BJ (cell line): Measurements from ENCODE around the gene NGRN. TPM values are rescaled to one million over a fixed set of nuclear protein-coding genes. Genes with fewer than 3 reads are reported as not detected.
"Not testable (repeated sequence)": the region's sequence is repeated elsewhere in the genome, so short reads cannot be mapped to it uniquely, and the experiment has no call there.

Experiments used
- CTCF ChIA-PET: fragments of 350-600 bp; formaldehyde crosslinking; extraction: SDS; loops from one replicate; lab custom pipeline; 2021; ENCODE audit warnings: antibody characterized with exemption, inconsistent platforms; lab: Yijun Ruan, JAX
- POLR2A ChIA-PET: fragments of 300-600 bp; sonication (Branson Sonifier 250); formaldehyde crosslinking; extraction: SDS; loops from one replicate; lab custom pipeline; 2021; ENCODE audit warnings: antibody characterized with exemption; lab: Charles Lee
- DNase-seq: peaks from one replicate; pipeline ENCODE4 v3.0.0-alpha.2; 2011; ENCODE audit warnings: low read depth
- H3K27me3 ChIP-seq: 2 replicates; pipeline ENCODE4 v1.6.0; 2011; ENCODE audit warnings: low read length; ENCODE audit not compliant: control insufficient read depth, insufficient read depth
- H3K36me3 ChIP-seq: 2 replicates; pipeline ENCODE4 v1.5.1; 2011; ENCODE audit warnings: low read length; ENCODE audit not compliant: control insufficient read depth, insufficient read depth
- H3K4me3 ChIP-seq: 2 replicates; pipeline ENCODE4 v1.5.1; 2011; ENCODE audit warnings: low read depth, mild to moderate bottlenecking, control low read depth, low read length
- CTCF ChIP-seq: IDR thresholded peaks from 2 replicates; pipeline ENCODE4 v1.5.1; 2011; ENCODE audit warnings: low read depth, mild to moderate bottlenecking, control low read depth, inconsistent platforms, low read length, moderate library complexity; ENCODE audit not compliant: insufficient read depth
- polyA plus RNA-seq: library from polyadenylated mRNA; depleted of rRNA; stranded (reverse); fragments of >200 nt; gene quantifications from 2 replicates; pipeline ENCODE4 v1.2.3, GENCODE V29; 2011

NGRN gene
- polyA plus RNA-seq, 1 experiment, result 63.5 TPM

- DNase-seq, result no peak
- TF ChIP-seq CTCF, result no peak
- POLR2A ChIA-PET, result no interaction called here
- H3K36me3 ChIP-seq, result no peaks in the 10 kb centered on the region; the same call in 1 of the 2 replicates
- no peaks in the 10 kb centered on the region for H3K27me3 ChIP-seq
- CTCF ChIA-PET, result interaction anchor here (1.8 kb wide), 1 partner anchor 23 kb away, joined by 3 read pairs; no protein-coding TSS in a partner anchor
- H3K4me3 ChIP-seq, result no peak overlapping the region
Measured at GRCh38 chr15:90243943-90244639, 21.4 kb upstream of the NGRN start.

GRCh38 chr15:90248789-90249202 lies 16.7 kb upstream of the NGRN start:
- Histone ChIP-seq H3K36me3 (no peaks in the 10 kb centered on the region), H3K27me3 (no peaks in the 10 kb centered on the region), H3K4me3 (peak overlapping the region; percentile 71)
- POLR2A ChIA-PET, result no interaction called here
- TF ChIP-seq CTCF, result no peak
- CTCF ChIA-PET, result interaction anchor here (1.5 to 1.7 kb wide), 2 partner anchors 10 to 27 kb away, joined by 4 to 5 read pairs; no protein-coding TSS in a partner anchor
- no peak for DNase-seq

- DNase-seq, result no peak
- CTCF ChIA-PET, result interaction anchor here (0.8 to 1.7 kb wide), 3 partner anchors 10 to 35 kb away, joined by 3 to 5 read pairs (median 4); no protein-coding TSS in a partner anchor
- no peaks in the 10 kb centered on the region for H3K36me3 ChIP-seq
- H3K4me3 ChIP-seq, result peak within 1 kb of the TSS; percentile 71
- no peaks in the 10 kb centered on the region for H3K27me3 ChIP-seq
- POLR2A ChIA-PET, result no interaction called here
- TF ChIP-seq CTCF, result no peak
Measured at GRCh38 chr15:90249203-90249863, 16.1 kb upstream of the NGRN start, which contains the start of gene TTLL13. TSS of gene TTLL13 (plus strand) at chr15:90249556. CDS start at chr15:90250631, 1,075 bp downstream.

- peaks cover 2% of the 10 kb centered on the region; the same call in 1 of the 2 replicates for H3K27me3 ChIP-seq
- ChIA-PET CTCF (interaction anchor here (1.0 kb wide), 1 partner anchor 10 kb away, joined by 3 read pairs; no protein-coding TSS in a partner anchor), POLR2A (no interaction called here)
- H3K36me3 ChIP-seq, result no peaks in the 10 kb centered on the region
- no peak overlapping the region for H3K4me3 ChIP-seq
- no peak for TF ChIP-seq CTCF
- DNase-seq, result no peak
Measured at GRCh38 chr15:90257776-90258175, 7.7 kb upstream of the NGRN start.

GRCh38 chr15:90259524-90259923 lies 5.9 kb upstream of the NGRN start:
- DNase-seq, result no peak
- peaks cover 2% of the 10 kb centered on the region; the same call in 1 of the 2 replicates for H3K27me3 ChIP-seq
- TF ChIP-seq CTCF, result no peak
- CTCF ChIA-PET, result no interaction called here
- POLR2A ChIA-PET, result no interaction called here
- H3K36me3 ChIP-seq, result no peaks in the 10 kb centered on the region
- H3K4me3 ChIP-seq, result no peak overlapping the region

- H3K4me3 ChIP-seq, DNase-seq, H3K27me3 ChIP-seq, CTCF ChIA-PET, POLR2A ChIA-PET, H3K36me3 ChIP-seq: not testable (repeated sequence)
Measured at GRCh38 chr15:90260731-90261130, 4.7 kb upstream of the NGRN start.
